Gastrocnemius medialis (tissue), 4 donors: ENCODE data around the gene NUDT6. TPM values are rescaled to one million over a fixed set of nuclear protein-coding genes. Genes with fewer than 3 reads are reported as not detected.
"Not testable (repeated sequence)": the region's sequence is repeated elsewhere in the genome, so short reads cannot be mapped to it uniquely, and the experiment has no call there.

Experiments used
- ATAC-seq, 2 donors: fragments of 150-250 bp; one replicate each; pipeline ENCODE4 v1.9.1; 2016
- DNase-seq, 2 donors: peaks; one replicate each; pipeline ENCODE4 v3.0.0-alpha.2; 2019
- H3K27ac ChIP-seq, 4 donors: fragments of 200-600 bp; sonication (generic); 1 replicate in 1 of 4; 2 replicates in 3 of 4; pipeline ENCODE4 v1.5.1; 2016 to 2018; ENCODE audit warnings: mild to moderate bottlenecking in 2 of 4, moderate library complexity in 1 of 4
- H3K27me3 ChIP-seq, 3 donors: fragments of 200-600 bp; sonication (generic) in 2 of 3; 1 replicate in 1 of 3; 2 replicates in 2 of 3; pipeline versions ENCODE4 v1.5.1 to v1.6.0; 2016 to 2019; ENCODE audit warnings: mild to moderate bottlenecking in 1 of 3, moderate library complexity in 1 of 3
- H3K36me3 ChIP-seq, 2 donors: fragments of 200-600 bp; sonication (generic) in 1 of 2; one replicate each; pipeline ENCODE4 v1.5.1; 2017 to 2018
- H3K4me1 ChIP-seq, 2 donors: fragments of 200-600 bp; sonication (generic) in 1 of 2; one replicate each; pipeline ENCODE4 v1.5.1; 2016 to 2017; ENCODE audit warnings: mild to moderate bottlenecking in 2 of 2
- H3K4me3 ChIP-seq, 4 donors: fragments of 200-600 bp; sonication (generic) in 3 of 4; 1 replicate in 1 of 4; 2 replicates in 3 of 4; pipeline ENCODE4 v1.5.1; 2016 to 2019; ENCODE audit warnings: mild to moderate bottlenecking in 2 of 4
- H3K9me3 ChIP-seq, 3 donors: fragments of 200-600 bp; sonication (generic) in 2 of 3; 1 replicate in 1 of 3; 2 replicates in 2 of 3; pipeline ENCODE4 v1.5.1; 2016 to 2019
- CTCF ChIP-seq, 5 experiments: fragments of 450-650 bp in 3 of 5; fragments of 200-600 bp in 2 of 5; sonication (generic) in 2 of 5; IDR thresholded peaks in 4 of 5; conservative IDR thresholded peaks in 1 of 5; 1 replicate in 4 of 5; 2 replicates in 1 of 5; pipeline ENCODE4 v1.5.1; 2016 to 2019; ENCODE audit warnings: antibody characterized with exemption in 5 of 5, mild to moderate bottlenecking in 3 of 5, moderate library complexity in 3 of 5
- POLR2A ChIP-seq, 2 donors: fragments of 450-650 bp; IDR thresholded peaks; one replicate each; pipeline ENCODE4 v1.6.1; 2017; ENCODE audit warnings: antibody characterized with exemption in 2 of 2, mild to moderate bottlenecking in 2 of 2, moderate library complexity in 2 of 2
- in situ Hi-C, 4 donors: fragments of 200-750 bp; cut with MboI; loops; one replicate each; pipeline versions ENCODE4 v1.15.0 to v1.8.0; 2017; ENCODE audit warnings: low sequenced_read_pairs in 4 of 4
- intact Hi-C: fragments of 100-400 bp; cut with DNase I; formaldehyde crosslinking; loops from one replicate; pipeline ENCODE4 v1.15.1; 2023; ENCODE audit warnings: low total_unique reads
- total RNA-seq, 4 donors: library from RNA; depleted of rRNA; stranded (reverse); fragments of >200 nt; gene quantifications; one replicate each; pipeline versions ENCODE4 v1.1.0 to v1.2.3, GENCODE V29; 2016

NUDT6 gene
- total RNA-seq, 4 donors from 2014 or later: 2.0 to 4.0 (median 2.6) TPM

- TF ChIP-seq CTCF (IDR thresholded peaks at IDR 0.05 in 4 of 5, conservative IDR thresholded peaks at IDR 0.05 in 1 of 5): no peak
- no peak for TF ChIP-seq POLR2A (IDR thresholded peaks at IDR 0.05)
- no peaks in the 10 kb centered on the region for H3K36me3 ChIP-seq
- H3K27ac ChIP-seq: no peak overlapping the region
- in situ Hi-C loops: no loop called here
- H3K4me1 ChIP-seq: peaks cover 0 to 9% of the 10 kb centered on the region in 2 donors
- intact Hi-C loops: no loop called here
- DNase-seq: no peak
- no peaks in the 10 kb centered on the region for H3K27me3 ChIP-seq
- H3K9me3 ChIP-seq: no peaks in the 10 kb centered on the region
- H3K4me3 ChIP-seq: no peak overlapping the region
- ATAC-seq: no peak
These were observed 67.0 kb downstream of the NUDT6 start for GRCh38 chr4:122855353-122855890.

- intact Hi-C loops: no loop called here
- peak overlapping the region; percentile 8 to 21 (median 14) for H3K4me3 ChIP-seq
- DNase-seq (no peak), ATAC-seq (no peak)
- peaks cover 0 to 9% of the 10 kb centered on the region in 2 donors for H3K4me1 ChIP-seq
- in situ Hi-C loops: no loop called here
- H3K9me3 ChIP-seq: no peaks in the 10 kb centered on the region
- H3K36me3 ChIP-seq: no peaks in the 10 kb centered on the region
- no peak overlapping the region for H3K27ac ChIP-seq
- no peaks in the 10 kb centered on the region for H3K27me3 ChIP-seq
- TF ChIP-seq POLR2A (IDR thresholded peaks at IDR 0.05): no peak
- no peak for TF ChIP-seq CTCF (IDR thresholded peaks at IDR 0.05 in 4 of 5, conservative IDR thresholded peaks at IDR 0.05 in 1 of 5)
These were observed 67.7 kb downstream of the NUDT6 start for GRCh38 chr4:122854447-122855352.

- Histone ChIP-seq H3K27me3 (no peaks in the 10 kb centered on the region), H3K4me1 (peaks cover 0 to 3% of the 10 kb centered on the region in 2 donors), H3K36me3 (no peaks in the 10 kb centered on the region), H3K27ac (no peak overlapping the region), H3K4me3 (no peak overlapping the region), H3K9me3 (no peaks in the 10 kb centered on the region)
- in situ Hi-C loops: no loop called here
- ATAC-seq: no peak
- no peak for TF ChIP-seq POLR2A (IDR thresholded peaks at IDR 0.05)
- intact Hi-C loops: no loop called here
- DNase-seq: no peak
These were observed 70.8 kb downstream of the NUDT6 start for GRCh38 chr4:122851568-122851967.

GRCh38 chr4:122849789-122850188 is 72.6 kb downstream of the NUDT6 start:
- intact Hi-C loops, H3K27me3 ChIP-seq, H3K9me3 ChIP-seq, H3K27ac ChIP-seq, in situ Hi-C loops, ATAC-seq, H3K36me3 ChIP-seq, H3K4me1 ChIP-seq, H3K4me3 ChIP-seq, DNase-seq: not testable (repeated sequence)

- intact Hi-C loops (no loop called here), in situ Hi-C loops (no loop called here)
- no peaks in the 10 kb centered on the region for H3K36me3 ChIP-seq
- no peak overlapping the region for H3K27ac ChIP-seq
- H3K9me3 ChIP-seq: no peaks in the 10 kb centered on the region
- no peaks in the 10 kb centered on the region for H3K4me1 ChIP-seq
- no peak overlapping the region for H3K4me3 ChIP-seq
- no peaks in the 10 kb centered on the region for H3K27me3 ChIP-seq
- ATAC-seq (no peak), DNase-seq (no peak)
- TF ChIP-seq POLR2A (IDR thresholded peaks at IDR 0.05) (no peak), CTCF (IDR thresholded peaks at IDR 0.05 in 4 of 5, conservative IDR thresholded peaks at IDR 0.05 in 1 of 5) (no peak)
These were observed 74.5 kb downstream of the NUDT6 start for GRCh38 chr4:122847931-122848330.
